ENCODE data around the gene TAOK1.
A peak's percentile ranks its signal among the peaks of the same experiment; 100 is the strongest.

DNA sequence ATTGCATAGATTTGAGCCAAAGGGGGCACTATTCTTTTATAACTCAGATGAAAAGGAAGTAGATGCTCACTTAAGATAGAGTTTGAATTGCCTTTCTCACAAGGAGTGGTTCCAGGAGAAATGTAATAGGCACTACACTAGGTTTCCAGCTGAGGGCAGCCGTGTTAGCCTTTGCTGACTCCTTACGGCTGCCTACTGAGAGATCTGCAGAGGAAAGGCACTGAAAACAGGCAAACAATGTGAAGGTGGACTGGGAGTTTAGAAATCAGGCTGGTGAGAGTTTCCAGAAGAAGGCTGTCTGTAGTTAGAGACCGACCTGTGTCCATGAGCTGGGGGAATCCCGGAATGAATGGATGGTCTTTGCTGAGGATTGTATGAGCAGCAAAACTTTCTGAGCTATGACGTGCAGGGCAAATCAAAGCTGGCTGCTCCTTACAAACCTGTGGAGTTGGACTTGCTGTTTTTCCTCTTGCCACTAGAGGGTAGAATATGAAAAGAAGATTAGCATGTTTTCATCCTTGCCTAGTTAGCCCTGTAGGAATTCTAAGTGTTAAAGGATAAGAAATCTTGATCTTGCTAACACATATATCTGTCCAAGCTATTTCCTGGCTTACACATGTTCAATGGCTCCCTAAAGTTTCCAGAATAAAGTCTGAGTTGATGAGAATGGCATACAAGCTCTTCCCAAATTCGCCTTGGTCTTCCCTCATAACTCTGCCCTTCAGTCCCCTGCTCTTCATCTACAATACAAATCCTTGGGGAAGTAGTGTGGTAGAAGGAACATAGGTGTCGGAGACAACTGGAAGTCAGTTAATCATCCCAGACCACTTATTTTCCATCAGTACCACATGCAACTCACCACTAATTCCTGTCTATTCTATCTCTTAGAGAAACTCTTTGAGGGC lies 20.1 kb upstream of the TAOK1 start:
- peak; percentile 62 to 88 (median 68) for TF ChIP-seq CTCF (IDR thresholded peaks at IDR 0.05 in 2 of 3, conservative IDR thresholded peaks at IDR 0.05 in 1 of 3; ENCODE audit: borderline replicate concordance in 1 of 3, insufficient read depth in 1 of 3, low read depth in 2 of 3, low read length in 2 of 3)
- TF ChIP-seq SRF (IDR thresholded peaks at IDR 0.05; ENCODE audit: low read depth) = no peak
- TF ChIP-seq MAX (IDR thresholded peaks at IDR 0.05) = no peak
- TF ChIP-seq EGR1 (IDR thresholded peaks at IDR 0.05; ENCODE audit: low read depth) = no peak
- TF ChIP-seq EZH2 (IDR thresholded peaks at IDR 0.05) = no peak
- TF ChIP-seq POLR2A (IDR thresholded peaks at IDR 0.05; ENCODE audit: borderline replicate concordance, extremely low read depth, insufficient read depth, insufficient read length) = no peak
- TF ChIP-seq ZBTB33 (IDR thresholded peaks at IDR 0.05; ENCODE audit: extremely low read depth, insufficient replicate concordance, low read length) = no peak
- TF ChIP-seq, protein P1, sequence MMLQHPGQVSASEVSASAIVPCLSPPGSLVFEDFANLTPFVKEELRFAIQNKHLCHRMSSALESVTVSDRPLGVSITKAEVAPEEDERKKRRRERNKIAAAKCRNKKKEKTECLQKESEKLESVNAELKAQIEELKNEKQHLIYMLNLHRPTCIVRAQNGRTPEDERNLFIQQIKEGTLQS (IDR thresholded peaks at IDR 0.05) = no peak

All from HCT116 (cell line).